Endothelial cell of umbilical vein (primary cell): Measurements from ENCODE around the gene ANP32D. TPM values are rescaled to one million over a fixed set of nuclear protein-coding genes. Genes with fewer than 3 reads are reported as not detected.

Source experiments
- BruUV-seq: library from RNA; stranded (reverse); fragments of 400-500 nt; replicated peaks from 2 replicates; lab custom pipeline; 2021; lab: Mats Ljungman, UMichigan
- CTCF ChIA-PET: fragments of 300-600, 350-600 bp; sonication (Branson Sonifier 250); formaldehyde crosslinking; loops from one replicate; lab custom pipeline; 2021; ENCODE audit warnings: antibody characterized with exemption, inconsistent platforms; lab: Charles Lee
- POLR2A ChIA-PET: fragments of 300-600, 350-600 bp; sonication (Branson Sonifier 250); formaldehyde crosslinking; loops from one replicate; lab custom pipeline; 2021; ENCODE audit warnings: antibody characterized with exemption, inconsistent platforms; lab: Charles Lee
- DNase-seq: peaks from one replicate; pipeline ENCODE4 v3.0.0-alpha.2; 2011; ENCODE audit warnings: low read depth, low spot score
- FAIRE-seq: peaks from 2 replicates; lab custom pipeline; 2011; peaks lifted over from hg19 to GRCh38; lab: Jason Lieb, UNC
- H2AFZ ChIP-seq: 2 replicates; pipeline ENCODE4 v1.6.0; 2012; ENCODE audit warnings: low read depth, low read length, control low read depth, inconsistent platforms
- H3K27ac ChIP-seq: 2 replicates; pipeline ENCODE4 v1.5.1; 2011; ENCODE audit warnings: low read depth, mild to moderate bottlenecking, control low read depth, low read length, moderate library complexity; ENCODE audit not compliant: insufficient read depth
- H3K27me3 ChIP-seq, 2 experiments: 2 replicates each; pipeline versions ENCODE4 v1.6.0 to v1.6.1; 2011; ENCODE audit warnings: low read length in 2 of 2, mixed read lengths in 1 of 2; ENCODE audit not compliant: control insufficient read depth in 2 of 2, insufficient read depth in 2 of 2
- H3K36me3 ChIP-seq, 2 experiments: 2 replicates in 1 of 2; 3 replicates in 1 of 2; pipeline ENCODE4 v1.5.1; 2011; ENCODE audit warnings: low read length in 2 of 2, mild to moderate bottlenecking in 1 of 2, moderate library complexity in 1 of 2; ENCODE audit not compliant: control insufficient read depth in 2 of 2, insufficient read depth in 2 of 2; ENCODE audit errors: extremely low read depth in 1 of 2
- H3K4me1 ChIP-seq: 3 replicates; pipeline ENCODE4 v1.5.1; 2011; ENCODE audit warnings: mild to moderate bottlenecking, low read length; ENCODE audit not compliant: control insufficient read depth, insufficient read depth; ENCODE audit errors: extremely low read depth
- H3K4me2 ChIP-seq: 2 replicates; pipeline ENCODE4 v1.6.1; 2011; ENCODE audit warnings: low read length, control low read depth, mixed read lengths; ENCODE audit not compliant: insufficient read depth
- H3K4me3 ChIP-seq, 3 experiments: fragments of 200-600 bp in 1 of 3; sonication (generic), shearing (Covaris generic) in 1 of 3; replicated peaks in 1 of 3; 2 replicates each; pipeline ENCODE4 v1.5.1; 2011 to 2016; ENCODE audit warnings: control low read depth in 3 of 3, low read length in 3 of 3, mild to moderate bottlenecking in 2 of 3, inconsistent platforms in 1 of 3, low read depth in 1 of 3, moderate library complexity in 1 of 3; ENCODE audit not compliant: insufficient read depth in 1 of 3
- H3K79me2 ChIP-seq: 2 replicates; pipeline ENCODE4 v1.6.0; 2012; ENCODE audit warnings: low read length, inconsistent platforms; ENCODE audit not compliant: control insufficient read depth, insufficient read depth
- H3K9ac ChIP-seq: replicated peaks from 2 replicates; pipeline ENCODE3; 2011; ENCODE audit warnings: low read length, control low read depth; ENCODE audit not compliant: insufficient read depth; ENCODE audit errors: extremely low read depth
- H3K9me1 ChIP-seq: replicated peaks from 3 replicates; pipeline ENCODE4 v1.6.0; 2011; ENCODE audit warnings: mild to moderate bottlenecking, low read length; ENCODE audit not compliant: control insufficient read depth, insufficient read depth; ENCODE audit errors: extremely low read depth
- H3K9me3 ChIP-seq: replicated peaks from 2 replicates; pipeline ENCODE4 v1.5.1; 2012; ENCODE audit warnings: low read length, inconsistent platforms; ENCODE audit not compliant: control insufficient read depth, insufficient read depth
- H4K20me1 ChIP-seq: replicated peaks from 2 replicates; pipeline ENCODE3; 2011; ENCODE audit warnings: mild to moderate bottlenecking, low read length; ENCODE audit not compliant: control insufficient read depth, insufficient read depth; ENCODE audit errors: extremely low read depth
- CTCF ChIP-seq, 2 donors: IDR thresholded peaks; 1 replicate in 1 of 2; 2 replicates in 1 of 2; pipeline ENCODE4 v1.5.1; 2011; ENCODE audit warnings: low read length in 2 of 2, mild to moderate bottlenecking in 2 of 2, moderate library complexity in 2 of 2, control low read depth in 1 of 2, inconsistent platforms in 1 of 2, low read depth in 1 of 2; ENCODE audit not compliant: insufficient read depth in 1 of 2; ENCODE audit errors: extremely low read depth in 1 of 2
- EZH2 ChIP-seq: IDR thresholded peaks from 2 replicates; pipeline ENCODE4 v1.6.1; 2012; ENCODE audit warnings: borderline replicate concordance, low read depth, mild to moderate bottlenecking, moderate library complexity, low read length, inconsistent platforms; ENCODE audit not compliant: severe bottlenecking
- FOS ChIP-seq: IDR thresholded peaks from 2 replicates; pipeline ENCODE4 v1.6.1; 2011; ENCODE audit warnings: mild to moderate bottlenecking, low read length, moderate library complexity, borderline replicate concordance; ENCODE audit not compliant: insufficient read depth
- GATA2 ChIP-seq: IDR thresholded peaks from 2 replicates; pipeline ENCODE4 v1.7.0; 2011; ENCODE audit warnings: low read depth, mild to moderate bottlenecking, moderate library complexity, mixed read lengths, low read length; ENCODE audit not compliant: insufficient read length, insufficient read depth
- JUN ChIP-seq: IDR thresholded peaks from 2 replicates; pipeline ENCODE4 v1.6.1; 2011; ENCODE audit warnings: borderline replicate concordance, low read depth; ENCODE audit not compliant: insufficient read length, insufficient read depth
- MAX ChIP-seq: IDR thresholded peaks from 2 replicates; pipeline ENCODE4 v1.6.1; 2011; ENCODE audit not compliant: insufficient read depth, insufficient read length
- MYC ChIP-seq: IDR thresholded peaks from one replicate; pipeline ENCODE4 v1.6.1; 2011; ENCODE audit warnings: mild to moderate bottlenecking, low read depth, low read length
- POLR2A ChIP-seq: IDR thresholded peaks from 2 replicates; pipeline ENCODE4 v1.6.1; 2012; ENCODE audit warnings: low read depth, mild to moderate bottlenecking, control low read depth, low read length
- POLR2AphosphoS5 ChIP-seq: IDR thresholded peaks from 2 replicates; pipeline ENCODE4 v1.6.1; 2012; ENCODE audit warnings: low read depth, mild to moderate bottlenecking, control low read depth, low read length, moderate library complexity; ENCODE audit not compliant: insufficient read depth
- dilution Hi-C: fragments of 300-500 bp; cut with MboI; formaldehyde crosslinking; loops from one replicate; pipeline ENCODE4 v1.15.0; 2019; ENCODE audit warnings: low sequenced_read_pairs; ENCODE audit not compliant: extremely low pct_ligation_motif_present
- intact Hi-C: fragments of 100-400 bp; cut with micrococcal nuclease; formaldehyde crosslinking; loops from one replicate; pipeline ENCODE4 v1.10.0; 2022
- polyA plus RNA-seq, 4 experiments: library from polyadenylated mRNA; depleted of rRNA in 3 of 4; stranded (reverse) in 3 of 4; unstranded in 1 of 4; fragments of >200 nt; gene quantifications; 2 replicates each; pipeline versions ENCODE4 v1.2.1 to v1.2.3, GENCODE V29; 2011 to 2012; ENCODE audit warnings: missing spikeins in 1 of 4
- total RNA-seq: library from RNA; stranded (reverse); gene quantifications from 2 replicates; pipeline ENCODE4 v1.2.3, GENCODE V29; 2021

Gene ANP32D
- total and polyA plus RNA-seq, 2 donors (not counting 3 experiments of a cell fraction or from before 2014, with no cell fraction given) = not detected

GRCh38 chr12:48512855-48513254, 40.5 kb downstream of the ANP32D start:
- Histone ChIP-seq H3K4me3 (no peak overlapping the region), H3K9ac (no peak overlapping the region), H4K20me1 (no peaks in the 10 kb centered on the region), H3K4me2 (no peak overlapping the region), H3K27ac (no peak overlapping the region), H3K36me3 (no peaks in the 10 kb centered on the region), H3K27me3 (peaks cover 0 to 5% of the 10 kb centered on the region in 2 experiments), H3K79me2 (no peaks in the 10 kb centered on the region), H3K9me3 (no peaks in the 10 kb centered on the region), H2AFZ (no peak overlapping the region), H3K4me1 (no peaks in the 10 kb centered on the region), H3K9me1 (no peaks in the 10 kb centered on the region)
- BruUV-seq = no TSS peak
- intact Hi-C loops = no loop called here
- no peak for TF ChIP-seq JUN
- TF ChIP-seq CTCF (IDR thresholded peaks at IDR 0.05; ENCODE audit: extremely low read depth in 1 of 2, insufficient read depth in 1 of 2, low read depth in 1 of 2, low read length in 2 of 2) = no peak
- TF ChIP-seq GATA2 = no peak
- no peak for TF ChIP-seq MYC
- no peak for TF ChIP-seq MAX
- no peak for TF ChIP-seq POLR2A
- no peak for TF ChIP-seq POLR2AphosphoS5
- TF ChIP-seq EZH2 = no peak
- no peak for TF ChIP-seq FOS
- POLR2A ChIA-PET = no interaction called here
- dilution Hi-C loops = no loop called here
- no peak for FAIRE-seq
- CTCF ChIA-PET = no interaction called here
- no peak for DNase-seq
